Measurements from ENCODE around the gene FBXO10. TPM values are rescaled to one million over a fixed set of nuclear protein-coding genes. Genes with fewer than 3 reads are reported as not detected.
"Not testable (repeated sequence)": the region's sequence is repeated elsewhere in the genome, so short reads cannot be mapped to it uniquely, and the experiment has no call there.

The FBXO10 gene
- total and polyA plus RNA-seq, 2 experiments from 2014 or later: 3.4 to 13.4 TPM

GRCh38 chr9:37511016-37512010 is 64.9 kb downstream of the FBXO10 start:
- no peaks in the 10 kb centered on the region for H3K36me3 ChIP-seq (ENCODE audit: insufficient read depth)
- H3K27me3 ChIP-seq (ENCODE audit: insufficient read depth): no peaks in the 10 kb centered on the region
- Mint-ChIP-seq H3K9me3 (no peaks in the 10 kb centered on the region), H3K36me3 (ENCODE audit: low read depth) (peaks cover 6% of the 10 kb centered on the region; the same call in 2 of the 3 replicates), H3K4me1 (peaks cover 5% of the 10 kb centered on the region; the same call in 2 of the 3 replicates), H3K27me3 (ENCODE audit: insufficient read depth, low read depth, poor library complexity) (peaks cover 10% of the 10 kb centered on the region), H3K4me3 (no peak overlapping the region; the same call in 2 of the 3 replicates), H3K27ac (no peak overlapping the region)
- no peaks in the 10 kb centered on the region for H3F3A ChIP-seq (replicated peaks; ENCODE audit: low read depth)
- no peak overlapping the region for H3K27ac ChIP-seq (ENCODE audit: low read depth)
- ATAC-seq (peak; percentile 96), DNase-seq (ENCODE audit: low spot score) (peak; percentile 80)
- H4K20me1 ChIP-seq (replicated peaks; ENCODE audit: insufficient read depth): peaks cover 4% of the 10 kb centered on the region; the same call in 1 of the 2 replicates
- H3K4me1 ChIP-seq (ENCODE audit: insufficient read depth): no peaks in the 10 kb centered on the region
- no peak for TF ChIP-seq EZH2 (IDR thresholded peaks at IDR 0.05; ENCODE audit: low read depth, unreplicated experiment)
- TF ChIP-seq POLR2AphosphoS5 (IDR thresholded peaks at IDR 0.05; ENCODE audit: low read depth): peak; percentile 59
- TF ChIP-seq ZNF114 (CRISPR knock-in tag; IDR thresholded peaks at IDR 0.05): no peak
- TF ChIP-seq CTCF (conservative IDR thresholded peaks at IDR 0.05; ENCODE audit: low read depth in 2 of 2): peak; percentile 36 to 76; a peak in 3 of 4 replicates
- TF ChIP-seq STAT1 (IDR thresholded peaks at IDR 0.05; ENCODE audit: unreplicated experiment): no peak
- no peaks in the 10 kb centered on the region for H3K9me2 ChIP-seq (ENCODE audit: insufficient read depth)
- H3K79me2 ChIP-seq (replicated peaks; ENCODE audit: insufficient read depth): no peaks in the 10 kb centered on the region
- no peak overlapping the region for H2AFZ ChIP-seq
- H3K4me3 ChIP-seq: no peak overlapping the region
- H3K4me2 ChIP-seq: no peak overlapping the region

- not testable (repeated sequence) for H3K27ac Mint-ChIP-seq; H3K4me1 ChIP-seq (ENCODE audit: insufficient read depth); H3K36me3 ChIP-seq (ENCODE audit: insufficient read depth); H3K9me3 Mint-ChIP-seq; H3K9me2 ChIP-seq (ENCODE audit: insufficient read depth); H3K27me3 ChIP-seq (ENCODE audit: insufficient read depth); H3K4me1 Mint-ChIP-seq; H3K27me3 Mint-ChIP-seq (ENCODE audit: insufficient read depth, low read depth, poor library complexity); DNase-seq (ENCODE audit: low spot score); H3K27ac ChIP-seq (ENCODE audit: low read depth); H3K4me3 Mint-ChIP-seq; H3K79me2 ChIP-seq (replicated peaks; ENCODE audit: insufficient read depth); H3K4me3 ChIP-seq; ATAC-seq; H2AFZ ChIP-seq; H3F3A ChIP-seq (replicated peaks; ENCODE audit: low read depth); H3K4me2 ChIP-seq; H3K36me3 Mint-ChIP-seq (ENCODE audit: low read depth)
- peaks cover 11% of the 10 kb centered on the region for H4K20me1 ChIP-seq (replicated peaks; ENCODE audit: insufficient read depth)
Observed at GRCh38 chr9:37510053-37510452, 66.1 kb downstream of the FBXO10 start.

- H3K27me3 Mint-ChIP-seq (ENCODE audit: insufficient read depth, low read depth, poor library complexity): peaks cover 10% of the 10 kb centered on the region
- ATAC-seq: no peak
- no peak for TF ChIP-seq REST (IDR thresholded peaks at IDR 0.05; ENCODE audit: unreplicated experiment)
- no peak for TF ChIP-seq ETS1 (IDR thresholded peaks at IDR 0.05)
- TF ChIP-seq CTCF (conservative IDR thresholded peaks at IDR 0.05; ENCODE audit: low read depth in 2 of 2): no peak
- no peak for TF ChIP-seq NANOG (IDR thresholded peaks at IDR 0.05; ENCODE audit: borderline replicate concordance)
- no peak for TF ChIP-seq JUNB (IDR thresholded peaks at IDR 0.05; ENCODE audit: unreplicated experiment)
Observed at GRCh38 chr9:37509536-37509935, 66.6 kb downstream of the FBXO10 start.

More at GRCh38 chr9:37509536-37509935, 66.6 kb downstream of the FBXO10 start:
- Histone ChIP-seq H2AFZ (no peak overlapping the region), H3K4me2 (no peak overlapping the region), H3K4me3 (no peak overlapping the region), H4K20me1 (replicated peaks; ENCODE audit: insufficient read depth) (peaks cover 16% of the 10 kb centered on the region), H3K27ac (ENCODE audit: low read depth) (0 out of 2 replicates have a peak overlapping the region, but pooled peaks have one; percentile 19), H3K79me2 (replicated peaks; ENCODE audit: insufficient read depth) (no peaks in the 10 kb centered on the region), H3K4me1 (ENCODE audit: insufficient read depth) (no peaks in the 10 kb centered on the region), H3F3A (replicated peaks; ENCODE audit: low read depth) (no peaks in the 10 kb centered on the region), H3K27me3 (ENCODE audit: insufficient read depth) (no peaks in the 10 kb centered on the region), H3K9me2 (ENCODE audit: insufficient read depth) (no peaks in the 10 kb centered on the region), H3K36me3 (ENCODE audit: insufficient read depth) (0 out of 2 replicates have a peak, but pooled peaks cover 9% of the 10 kb centered on the region)
- H3K27ac Mint-ChIP-seq: no peak overlapping the region
- H3K9me3 Mint-ChIP-seq: no peaks in the 10 kb centered on the region
- H3K4me3 Mint-ChIP-seq: no peak overlapping the region
- H3K4me1 Mint-ChIP-seq: no peaks in the 10 kb centered on the region; the same call in 2 of the 3 replicates
- no peak for DNase-seq (ENCODE audit: low spot score)
- peaks cover 7% of the 10 kb centered on the region; the same call in 1 of the 3 replicates for H3K36me3 Mint-ChIP-seq (ENCODE audit: low read depth)

All from GM23338 (cell line).